ENCODE results near the gene GSTM5.

- TF ChIP-seq CTCF (IDR thresholded peaks at IDR 0.05) (no peak), POLR2A (IDR thresholded peaks at IDR 0.05) (peak; percentile 96)
These were observed 27.9 kb downstream of the GSTM5 start for GRCh38 chr1:109739738-109740614.

All from testis (tissue), 2 donors.